Mesendoderm (in vitro differentiated cells): ENCODE data around the gene NUP153.

Source experiments
- DNase-seq: peaks from one replicate; pipeline ENCODE4 v3.0.0; 2013
- H2AK5ac ChIP-seq: 2 replicates; pipeline ENCODE4 v1.6.1; 2013; ENCODE audit warnings: low read length, inconsistent platforms
- H2BK120ac ChIP-seq: 2 replicates; pipeline ENCODE4 v1.6.1; 2013; ENCODE audit warnings: low read depth, mild to moderate bottlenecking, low read length, moderate library complexity, mixed read lengths
- H2BK15ac ChIP-seq: replicated peaks from 2 replicates; pipeline ENCODE4 v1.6.1; 2013; ENCODE audit warnings: low read depth, mild to moderate bottlenecking, moderate library complexity
- H2BK5ac ChIP-seq: 2 replicates; pipeline ENCODE4 v1.6.1; 2013; ENCODE audit warnings: low read length, inconsistent platforms
- H3K18ac ChIP-seq: 2 replicates; pipeline ENCODE4 v1.6.1; 2013; ENCODE audit warnings: mild to moderate bottlenecking, low read length, mixed read lengths
- H3K23ac ChIP-seq: one replicate; pipeline ENCODE4 v1.6.1; 2013; ENCODE audit warnings: low read length
- H3K27ac ChIP-seq: 2 replicates; pipeline ENCODE4 v1.5.1; 2013; ENCODE audit warnings: low read depth, mild to moderate bottlenecking, inconsistent platforms, low read length, moderate library complexity
- H3K27me3 ChIP-seq: 2 replicates; pipeline ENCODE4 v1.6.1; 2013; ENCODE audit warnings: low read length, control low read depth, mild to moderate bottlenecking, inconsistent platforms; ENCODE audit not compliant: insufficient read depth, poor library complexity
- H3K36me3 ChIP-seq: 2 replicates; pipeline ENCODE4 v1.6.1; 2013; ENCODE audit warnings: low read length, inconsistent platforms; ENCODE audit not compliant: control insufficient read depth, insufficient read depth
- H3K4ac ChIP-seq: one replicate; pipeline ENCODE4 v1.6.1; 2013; ENCODE audit warnings: low read depth, mild to moderate bottlenecking, low read length, moderate library complexity
- H3K4me1 ChIP-seq: 2 replicates; pipeline ENCODE4 v1.6.1; 2013; ENCODE audit warnings: low read depth, low read length, inconsistent platforms; ENCODE audit not compliant: control insufficient read depth
- H3K4me2 ChIP-seq: 2 replicates; pipeline ENCODE4 v1.6.1; 2013; ENCODE audit warnings: low read length
- H3K4me3 ChIP-seq: 2 replicates; pipeline ENCODE4 v1.5.1; 2013; ENCODE audit warnings: mild to moderate bottlenecking, low read length
- H3K56ac ChIP-seq: one replicate; pipeline ENCODE4 v1.6.1; 2013; ENCODE audit warnings: low read length
- H3K79me1 ChIP-seq: 2 replicates; pipeline ENCODE4 v1.6.1; 2013; ENCODE audit warnings: low read length, inconsistent platforms
- H3K79me2 ChIP-seq: 2 replicates; pipeline ENCODE4 v1.6.1; 2013; ENCODE audit warnings: mild to moderate bottlenecking, low read length; ENCODE audit not compliant: control insufficient read depth, insufficient read depth
- H3K9ac ChIP-seq: 2 replicates; pipeline ENCODE4 v1.6.1; 2013; ENCODE audit warnings: low read length, inconsistent platforms
- H4K5ac ChIP-seq: one replicate; pipeline ENCODE4 v1.6.1; 2013; ENCODE audit warnings: low read length
- H4K8ac ChIP-seq: one replicate; pipeline ENCODE4 v1.6.1; 2013; ENCODE audit warnings: low read depth, mild to moderate bottlenecking, control low read depth, low read length, moderate library complexity
- WGBS: extraction: QIAGEN DNeasy Blood & Tissue Kit; methylation state at CpG from one replicate; pipeline ENCODE4 v1.1.7; 2013; ENCODE audit warnings: low lambda C conversion rate, missing lambda C conversion rate; ENCODE audit not compliant: insufficient coverage; ENCODE audit errors: extremely low coverage; 5-methylcytosine and 5-hydroxymethylcytosine counted together

NUP153 gene

DNA sequence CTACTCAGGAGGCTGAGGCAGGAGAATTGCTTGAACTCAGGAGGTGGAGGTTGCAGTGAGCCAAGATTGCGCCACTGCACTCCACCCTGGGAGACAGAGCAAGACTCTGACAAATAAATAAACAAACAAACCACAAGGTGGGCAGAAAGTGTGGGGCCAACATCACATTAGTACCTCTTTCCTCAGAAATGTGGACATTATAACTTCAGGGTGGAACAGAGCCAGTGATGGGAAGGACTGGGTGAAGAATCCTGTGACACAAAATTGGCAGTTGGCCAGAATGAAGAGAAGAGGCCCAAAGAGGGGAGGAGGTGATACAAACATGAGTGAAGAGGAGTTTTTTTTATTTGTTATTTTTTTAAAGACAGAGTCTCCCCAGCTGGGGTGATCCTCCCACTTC lies 50.6 kb downstream of the NUP153 start:
- no peak overlapping the region for H2BK5ac ChIP-seq
- H3K27me3 ChIP-seq = no peaks in the 10 kb centered on the region
- no peak overlapping the region for H3K9ac ChIP-seq
- no peak overlapping the region for H3K27ac ChIP-seq
- no peaks in the 10 kb centered on the region for H3K4me1 ChIP-seq
- H3K4me2 ChIP-seq = no peak overlapping the region
- H4K5ac ChIP-seq = no peak overlapping the region
- H3K4me3 ChIP-seq = no peak overlapping the region
- no peak overlapping the region for H3K18ac ChIP-seq
- no peak overlapping the region for H3K23ac ChIP-seq
- peaks cover 5% of the 10 kb centered on the region for H3K79me1 ChIP-seq
- H2BK15ac ChIP-seq = no peak overlapping the region
- no peak overlapping the region for H4K8ac ChIP-seq
- H3K56ac ChIP-seq = no peak overlapping the region
- H3K36me3 ChIP-seq = peaks cover 3% of the 10 kb centered on the region
- no peak overlapping the region for H2BK120ac ChIP-seq
- no peak for DNase-seq
- no CpG with 5 or more reads among the region's 1 CpG for WGBS
- no peak overlapping the region for H3K4ac ChIP-seq
- peaks cover 6% of the 10 kb centered on the region for H3K79me2 ChIP-seq
- H2AK5ac ChIP-seq = no peak overlapping the region

DNA sequence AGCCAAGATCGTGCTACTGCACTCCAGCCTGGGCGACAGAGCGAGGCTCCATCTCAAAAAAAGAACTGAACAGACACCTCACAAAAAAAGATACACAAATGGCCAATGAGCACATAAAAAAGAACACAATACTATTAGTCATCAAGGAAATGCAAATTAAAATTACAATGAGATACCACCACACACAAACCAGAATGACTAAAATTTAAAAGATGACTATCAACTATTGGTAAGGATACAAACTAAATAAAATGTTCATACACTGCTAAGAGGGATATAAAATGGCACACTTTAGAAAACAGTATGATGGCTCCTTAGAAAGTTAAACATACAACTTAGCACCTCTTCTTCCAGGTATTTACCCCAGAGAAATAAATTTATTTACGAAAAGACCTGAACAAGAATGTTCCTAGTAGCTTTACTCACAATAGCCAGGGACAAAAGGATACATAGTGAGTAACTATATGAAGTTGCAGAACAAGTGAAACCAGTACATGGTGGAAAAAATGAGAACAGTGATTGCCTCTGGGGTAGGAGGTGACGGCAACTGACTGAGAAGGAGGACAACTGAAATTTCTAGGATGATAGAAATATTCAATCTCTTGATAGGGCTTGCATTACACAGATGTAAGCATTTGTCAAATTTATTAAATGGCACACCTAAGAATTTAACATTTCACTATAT lies 53.4 kb downstream of the NUP153 start:
- no peak overlapping the region for H2AK5ac ChIP-seq
- H3K79me2 ChIP-seq = peaks cover 6% of the 10 kb centered on the region
- no peak overlapping the region for H3K56ac ChIP-seq
- no peak overlapping the region for H3K4ac ChIP-seq
- H3K23ac ChIP-seq = no peak overlapping the region
- H2BK5ac ChIP-seq = no peak overlapping the region
- no CpG with 5 or more reads among the region's 5 CpGs for WGBS
- H3K79me1 ChIP-seq = peaks cover 7% of the 10 kb centered on the region
- H2BK15ac ChIP-seq = no peak overlapping the region
- H4K5ac ChIP-seq = no peak overlapping the region
- no peak overlapping the region for H3K9ac ChIP-seq
- no peak for DNase-seq
- no peak overlapping the region for H3K27ac ChIP-seq
- no peak overlapping the region for H4K8ac ChIP-seq
- H3K27me3 ChIP-seq = no peaks in the 10 kb centered on the region
- H3K4me1 ChIP-seq = no peaks in the 10 kb centered on the region
- H3K4me2 ChIP-seq = no peak overlapping the region
- H3K18ac ChIP-seq = no peak overlapping the region
- no peak overlapping the region for H3K4me3 ChIP-seq
- H2BK120ac ChIP-seq = no peak overlapping the region
- H3K36me3 ChIP-seq = peaks cover 1% of the 10 kb centered on the region

DNA sequence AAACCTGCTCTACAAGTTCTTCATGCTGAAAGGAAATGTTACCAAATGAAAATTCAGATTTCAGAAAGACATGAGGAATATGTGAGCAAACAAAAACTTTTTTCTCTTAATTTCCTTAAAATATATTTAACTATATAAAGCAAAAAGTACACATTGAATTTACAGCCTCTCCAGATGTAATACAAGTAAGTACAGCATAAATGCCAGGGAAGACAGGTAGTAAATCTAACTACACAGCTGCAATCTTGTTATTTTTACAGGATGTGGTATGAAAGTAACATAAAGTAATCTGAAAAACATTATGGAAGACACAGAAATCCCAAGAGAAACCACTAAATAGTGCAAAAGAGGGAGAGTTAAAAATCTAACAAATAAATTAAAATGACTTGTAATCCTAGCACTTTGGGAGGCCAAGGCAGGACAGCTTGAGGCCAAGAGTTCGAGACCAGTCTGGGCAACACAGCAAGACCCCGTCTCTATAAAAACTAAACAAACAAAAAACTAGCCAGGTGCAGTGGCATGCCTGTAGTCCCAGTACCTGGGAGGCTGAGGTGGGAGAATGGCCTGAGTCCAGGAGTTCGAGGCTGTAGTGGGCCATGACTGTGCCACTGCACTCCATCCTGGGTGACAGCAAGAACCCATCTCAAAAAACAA lies 55.9 kb downstream of the NUP153 start:
- H3K4ac ChIP-seq = no peak overlapping the region
- H2BK120ac ChIP-seq = no peak overlapping the region
- no peak overlapping the region for H3K18ac ChIP-seq
- no peak overlapping the region for H2BK5ac ChIP-seq
- DNase-seq = no peak
- peaks cover 3% of the 10 kb centered on the region for H3K79me2 ChIP-seq
- H3K4me3 ChIP-seq = no peak overlapping the region
- no peak overlapping the region for H2BK15ac ChIP-seq
- H3K36me3 ChIP-seq = no peaks in the 10 kb centered on the region
- no peak overlapping the region for H3K9ac ChIP-seq
- no peak overlapping the region for H2AK5ac ChIP-seq
- H3K23ac ChIP-seq = no peak overlapping the region
- H3K4me2 ChIP-seq = no peak overlapping the region
- no peak overlapping the region for H3K56ac ChIP-seq
- H4K5ac ChIP-seq = no peak overlapping the region
- WGBS = no CpG with 5 or more reads among the region's 3 CpGs
- no peaks in the 10 kb centered on the region for H3K27me3 ChIP-seq
- no peaks in the 10 kb centered on the region for H3K4me1 ChIP-seq
- H4K8ac ChIP-seq = no peak overlapping the region
- peaks cover 4% of the 10 kb centered on the region for H3K79me1 ChIP-seq
- H3K27ac ChIP-seq = no peak overlapping the region

DNA sequence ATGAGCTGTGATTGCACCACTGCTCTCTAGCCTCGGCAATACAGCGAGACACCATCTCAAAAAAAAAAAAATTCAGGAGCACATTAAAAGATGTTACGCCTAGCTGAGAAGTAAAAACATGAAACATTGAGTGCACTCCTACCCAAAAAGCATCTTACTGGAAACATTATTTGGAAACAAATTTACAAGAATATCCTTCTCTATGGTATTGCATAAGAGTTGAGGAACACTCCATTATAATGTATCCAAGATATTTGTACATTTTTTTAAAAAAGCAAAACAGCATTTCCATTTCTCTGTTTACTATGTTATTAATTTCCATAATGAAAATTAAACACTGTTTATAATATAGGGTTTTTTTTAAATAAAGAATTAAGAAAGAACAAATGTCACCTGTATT lies 58.0 kb downstream of the NUP153 start:
- no peak for DNase-seq
- Histone ChIP-seq H3K23ac (no peak overlapping the region), H3K4me3 (no peak overlapping the region), H4K8ac (no peak overlapping the region), H3K18ac (no peak overlapping the region), H3K4me1 (no peaks in the 10 kb centered on the region), H2BK15ac (no peak overlapping the region), H3K4me2 (no peak overlapping the region), H3K4ac (no peak overlapping the region), H3K36me3 (peaks cover 3% of the 10 kb centered on the region), H3K27ac (no peak overlapping the region), H2BK5ac (no peak overlapping the region), H3K27me3 (no peaks in the 10 kb centered on the region), H2AK5ac (no peak overlapping the region), H3K79me2 (peaks cover 3% of the 10 kb centered on the region), H3K9ac (no peak overlapping the region), H4K5ac (no peak overlapping the region), H2BK120ac (no peak overlapping the region), H3K79me1 (peaks cover 4% of the 10 kb centered on the region), H3K56ac (no peak overlapping the region)
- WGBS = no CpG with 5 or more reads among the region's 3 CpGs

DNA sequence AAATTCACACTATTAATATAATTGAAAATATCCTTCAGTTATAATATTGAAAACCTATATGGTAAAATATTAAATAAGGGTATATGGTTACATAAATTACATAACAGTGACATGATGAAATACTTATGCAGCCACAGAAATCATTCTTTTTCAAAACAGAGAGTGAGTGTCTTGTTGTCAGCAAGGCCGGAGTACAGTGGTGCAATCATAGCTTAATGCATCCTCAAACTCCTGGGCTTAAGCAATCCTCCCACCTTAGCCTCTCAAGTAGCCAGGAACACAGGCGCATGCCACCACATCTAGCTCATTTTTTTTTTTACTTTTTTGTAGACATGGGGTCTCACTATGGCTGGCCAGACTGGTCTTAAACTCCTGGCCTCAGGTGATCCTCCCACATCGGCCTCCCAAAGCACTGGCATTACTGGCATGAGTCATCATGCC lies 66.2 kb downstream of the NUP153 start:
- Histone ChIP-seq H2BK15ac (no peak overlapping the region), H2BK120ac (no peak overlapping the region), H3K27ac (no peak overlapping the region), H3K4me3 (no peak overlapping the region), H4K8ac (no peak overlapping the region), H3K27me3 (no peaks in the 10 kb centered on the region), H2BK5ac (no peak overlapping the region), H3K23ac (no peak overlapping the region), H3K18ac (no peak overlapping the region), H3K4me1 (no peaks in the 10 kb centered on the region), H3K4ac (no peak overlapping the region), H3K9ac (no peak overlapping the region), H4K5ac (no peak overlapping the region), H3K4me2 (no peak overlapping the region), H2AK5ac (no peak overlapping the region), H3K56ac (no peak overlapping the region), H3K36me3 (peaks cover 10% of the 10 kb centered on the region), H3K79me2 (peaks cover 2% of the 10 kb centered on the region), H3K79me1 (peaks cover under 1% of the 10 kb centered on the region)
- no peak for DNase-seq
- WGBS = no CpG with 5 or more reads among the region's 3 CpGs
